PC-3 (cell line): ENCODE results near the gene TPCN2. TPM values are rescaled to one million over a fixed set of nuclear protein-coding genes. Genes with fewer than 3 reads are reported as not detected.

ENCODE experiments used
- ATAC-seq: fragments of 200-7000 bp; cut with Tn5 transposase; 2 replicates; pipeline ENCODE4 v1.9.1; 2020; ENCODE audit warnings: mild to moderate bottlenecking, moderate library complexity
- BruUV-seq: library from RNA; stranded (reverse); fragments of 400-500 nt; replicated peaks from 2 replicates; lab custom pipeline; 2021; lab: Mats Ljungman, UMichigan
- CTCF ChIA-PET: fragments of 300-600 bp; sonication (Branson Sonifier 250); formaldehyde crosslinking; loops from one replicate; lab custom pipeline; 2022; ENCODE audit warnings: antibody characterized with exemption; lab: Charles Lee
- POLR2A ChIA-PET: fragments of 300-600 bp; sonication (Branson Sonifier 250); formaldehyde crosslinking; loops from one replicate; lab custom pipeline; 2022; ENCODE audit warnings: antibody characterized with exemption; ENCODE audit not compliant: unreplicated experiment; lab: Charles Lee
- DNase-seq: peaks from one replicate; pipeline ENCODE4 v3.0.0-alpha.2; 2015
- H2AFZ ChIP-seq: fragments of 300-600 bp; sonication (generic); 2 replicates; pipeline ENCODE4 v1.6.0; 2016; ENCODE audit warnings: antibody characterized with exemption, low read length
- H3F3A ChIP-seq: fragments of 300-600 bp; sonication (generic); one replicate; pipeline ENCODE4 v1.6.0; 2017; ENCODE audit warnings: antibody characterized with exemption, low read length, control low read depth, mild to moderate bottlenecking; ENCODE audit not compliant: unreplicated experiment
- H3K27ac ChIP-seq: fragments of 300-600 bp; sonication (generic); 2 replicates; pipeline ENCODE4 v1.5.1; 2016; ENCODE audit warnings: mild to moderate bottlenecking, low read length
- H3K27me3 ChIP-seq: fragments of 300-600 bp; sonication (generic); 2 replicates; pipeline ENCODE4 v1.6.1; 2016; ENCODE audit warnings: low read length, mixed read lengths
- H3K36me3 ChIP-seq: fragments of 300-600 bp; sonication (generic); 2 replicates; pipeline ENCODE4 v1.6.1; 2016; ENCODE audit warnings: low read depth, mixed run types, low read length, mixed read lengths
- H3K4me1 ChIP-seq: fragments of 300-600 bp; sonication (generic); 2 replicates; pipeline ENCODE4 v1.5.1; 2016; ENCODE audit warnings: low read length; ENCODE audit not compliant: insufficient read depth
- H3K4me2 ChIP-seq: fragments of 300-600 bp; sonication (generic); 2 replicates; pipeline ENCODE4 v1.6.0; 2016; ENCODE audit warnings: low read length
- H3K4me3 ChIP-seq: fragments of 300-600 bp; sonication (generic); 2 replicates; pipeline ENCODE4 v1.5.1; 2016; ENCODE audit warnings: mild to moderate bottlenecking, low read length, mixed read lengths
- H3K79me2 ChIP-seq: fragments of 300-600 bp; sonication (generic); 2 replicates; pipeline ENCODE4 v1.6.1; 2017; ENCODE audit warnings: low read length, mixed read lengths
- H3K9ac ChIP-seq: fragments of 300-600 bp; sonication (generic); 2 replicates; pipeline ENCODE4 v1.6.0; 2016; ENCODE audit warnings: mild to moderate bottlenecking, low read length
- H3K9me2 ChIP-seq: fragments of 300-600 bp; sonication (generic); replicated peaks from 2 replicates; pipeline ENCODE4 v1.6.1; 2016; ENCODE audit warnings: mixed run types, low read length, mixed read lengths
- H3K9me3 ChIP-seq: fragments of 300-600 bp; sonication (generic); 2 replicates; pipeline ENCODE4 v1.6.1; 2016; ENCODE audit warnings: low read length, mixed read lengths
- H4K20me1 ChIP-seq: fragments of 300-600 bp; sonication (generic); 2 replicates; pipeline ENCODE4 v1.6.1; 2016; ENCODE audit warnings: low read length, mixed read lengths
- EZH2 ChIP-seq: fragments of 300-600 bp; sonication (generic); IDR thresholded peaks from one replicate; pipeline ENCODE4 v1.6.1; 2017; ENCODE audit warnings: antibody characterized with exemption, mild to moderate bottlenecking, low read length; ENCODE audit not compliant: unreplicated experiment
- EZH2phosphoT487 ChIP-seq: fragments of 300-600 bp; sonication (generic); IDR thresholded peaks from 2 replicates; pipeline ENCODE4 v1.6.1; 2018; ENCODE audit warnings: mild to moderate bottlenecking, antibody characterized with exemption, low read length, borderline replicate concordance
- intact Hi-C: fragments of 100-400 bp; cut with micrococcal nuclease; formaldehyde crosslinking; loops from 2 replicates; pipeline ENCODE4 v1.9.0; 2023
- total RNA-seq: library from RNA; depleted of rRNA; stranded (reverse); fragments of >200 nt; gene quantifications from 2 replicates; pipeline ENCODE4 v1.2.3, GENCODE V29; 2014
- TF ChIP-seq, protein P1 (sequence below): fragments of 300-600 bp; sonication (generic); conservative IDR thresholded peaks from 2 replicates; pipeline ENCODE4 v1.5.1; 2017; ENCODE audit warnings: antibody characterized with exemption, low read depth, mild to moderate bottlenecking, low read length

TPCN2 gene
- total RNA-seq, 1 experiment from 2014 or later, result 13.0 TPM

DNA sequence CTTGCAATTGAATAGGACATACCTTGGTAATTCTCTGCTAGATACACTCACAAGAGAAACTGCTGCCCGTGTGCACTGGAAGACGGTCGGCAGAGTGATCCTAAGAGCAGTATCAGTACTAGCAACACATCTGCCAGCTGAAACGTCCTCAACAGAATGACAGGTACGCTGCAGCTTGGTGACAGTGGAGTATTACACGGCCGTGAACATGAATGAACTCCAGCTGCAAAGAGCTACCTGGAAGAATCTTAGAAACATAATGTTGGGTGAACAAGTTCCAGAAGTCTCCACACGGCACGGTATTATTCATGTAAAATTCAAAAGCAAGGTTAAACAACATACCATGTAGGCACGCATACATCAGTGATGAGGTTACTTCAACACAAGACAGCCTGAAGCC is 44.4 kb downstream of the TPCN2 start:
- no peaks in the 10 kb centered on the region for H4K20me1 ChIP-seq
- no peak overlapping the region for H3K9ac ChIP-seq
- intact Hi-C loops, result no loop called here
- no peaks in the 10 kb centered on the region for H3K9me3 ChIP-seq
- no peaks in the 10 kb centered on the region for H3K27me3 ChIP-seq
- H3K27ac ChIP-seq, result no peak overlapping the region
- H3K4me1 ChIP-seq, result peaks cover 17% of the 10 kb centered on the region
- H3K4me2 ChIP-seq, result no peak overlapping the region
- TF ChIP-seq EZH2phosphoT487 (no peak), EZH2 (no peak)
- TF ChIP-seq, protein P1, sequence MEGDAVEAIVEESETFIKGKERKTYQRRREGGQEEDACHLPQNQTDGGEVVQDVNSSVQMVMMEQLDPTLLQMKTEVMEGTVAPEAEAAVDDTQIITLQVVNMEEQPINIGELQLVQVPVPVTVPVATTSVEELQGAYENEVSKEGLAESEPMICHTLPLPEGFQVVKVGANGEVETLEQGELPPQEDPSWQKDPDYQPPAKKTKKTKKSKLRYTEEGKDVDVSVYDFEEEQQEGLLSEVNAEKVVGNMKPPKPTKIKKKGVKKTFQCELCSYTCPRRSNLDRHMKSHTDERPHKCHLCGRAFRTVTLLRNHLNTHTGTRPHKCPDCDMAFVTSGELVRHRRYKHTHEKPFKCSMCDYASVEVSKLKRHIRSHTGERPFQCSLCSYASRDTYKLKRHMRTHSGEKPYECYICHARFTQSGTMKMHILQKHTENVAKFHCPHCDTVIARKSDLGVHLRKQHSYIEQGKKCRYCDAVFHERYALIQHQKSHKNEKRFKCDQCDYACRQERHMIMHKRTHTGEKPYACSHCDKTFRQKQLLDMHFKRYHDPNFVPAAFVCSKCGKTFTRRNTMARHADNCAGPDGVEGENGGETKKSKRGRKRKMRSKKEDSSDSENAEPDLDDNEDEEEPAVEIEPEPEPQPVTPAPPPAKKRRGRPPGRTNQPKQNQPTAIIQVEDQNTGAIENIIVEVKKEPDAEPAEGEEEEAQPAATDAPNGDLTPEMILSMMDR, result no peak
- H2AFZ ChIP-seq, result no peak overlapping the region
- CTCF ChIA-PET, result no interaction called here
- H3K4me3 ChIP-seq, result no peak overlapping the region
- H3K9me2 ChIP-seq, result no peaks in the 10 kb centered on the region
- no peak for DNase-seq
- POLR2A ChIA-PET, result no interaction called here
- H3K79me2 ChIP-seq, result no peaks in the 10 kb centered on the region
- peaks cover 17% of the 10 kb centered on the region for H3K36me3 ChIP-seq
- H3F3A ChIP-seq, result no peaks in the 10 kb centered on the region
- no peak for ATAC-seq
- no TSS peak for BruUV-seq

- no peaks in the 10 kb centered on the region for H3K27me3 ChIP-seq
- ChIA-PET POLR2A (no interaction called here), CTCF (no interaction called here)
- no peak overlapping the region for H3K27ac ChIP-seq
- ATAC-seq (peak; percentile 15; the same call in 1 of the 2 replicates), DNase-seq (no peak)
- no peak overlapping the region for H3K4me3 ChIP-seq
- H3K9ac ChIP-seq, result no peak overlapping the region
- H3K36me3 ChIP-seq, result peaks cover 13% of the 10 kb centered on the region
- H3K79me2 ChIP-seq, result no peaks in the 10 kb centered on the region
- TF ChIP-seq EZH2phosphoT487, result no peak
- no peak for TF ChIP-seq EZH2
- TF ChIP-seq, protein P1, result no peak
- intact Hi-C loops, result no loop called here
- H3F3A ChIP-seq, result no peaks in the 10 kb centered on the region
- no peaks in the 10 kb centered on the region for H3K9me2 ChIP-seq
- BruUV-seq, result no TSS peak
- H3K4me1 ChIP-seq, result peaks cover 7% of the 10 kb centered on the region
- H3K9me3 ChIP-seq, result no peaks in the 10 kb centered on the region
- no peaks in the 10 kb centered on the region for H4K20me1 ChIP-seq
- no peak overlapping the region for H2AFZ ChIP-seq
- no peak overlapping the region for H3K4me2 ChIP-seq
Measured at GRCh38 chr11:69094111-69094914, 45.6 kb downstream of the TPCN2 start.

DNA sequence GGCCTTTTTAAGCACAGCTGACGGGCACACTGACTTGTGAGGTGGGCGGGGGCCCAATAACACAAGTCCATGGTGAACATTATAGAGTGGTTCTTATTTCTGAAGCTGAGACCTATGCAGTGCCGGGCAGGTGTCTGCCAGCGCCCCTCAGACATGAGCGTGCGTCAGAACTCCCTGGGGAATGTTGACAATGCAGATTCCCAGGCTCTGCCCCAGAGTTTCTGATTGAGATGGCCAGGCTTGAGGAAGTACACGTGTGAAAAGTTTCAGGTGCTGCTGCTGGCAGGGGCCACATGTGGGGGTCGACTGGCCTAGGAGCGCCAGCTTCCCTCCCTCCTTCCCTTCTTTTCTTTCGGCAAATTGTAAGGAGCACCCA is 46.2 kb downstream of the TPCN2 start:
- intact Hi-C loops, result no loop called here
- Histone ChIP-seq H3K27me3 (no peaks in the 10 kb centered on the region), H2AFZ (no peak overlapping the region), H4K20me1 (no peaks in the 10 kb centered on the region), H3K9ac (no peak overlapping the region), H3K9me3 (no peaks in the 10 kb centered on the region), H3K4me2 (no peak overlapping the region), H3F3A (no peaks in the 10 kb centered on the region), H3K36me3 (peaks cover 13% of the 10 kb centered on the region), H3K27ac (no peak overlapping the region), H3K4me3 (no peak overlapping the region), H3K79me2 (no peaks in the 10 kb centered on the region), H3K4me1 (peaks cover 6% of the 10 kb centered on the region; the same call in 1 of the 2 replicates), H3K9me2 (no peaks in the 10 kb centered on the region)
- ChIA-PET CTCF (no interaction called here), POLR2A (no interaction called here)
- TF ChIP-seq, protein P1, result no peak
- no peak for TF ChIP-seq EZH2
- TF ChIP-seq EZH2phosphoT487, result no peak
- no peak for DNase-seq
- BruUV-seq, result no TSS peak
- no peak for ATAC-seq
